Upper lobe of left lung (tissue), 4 donors: ENCODE results near the gene BCL2A1.

Experiments
- EP300 ChIP-seq, 4 donors: sonication (generic); formaldehyde crosslinking; IDR thresholded peaks; one replicate each; pipeline ENCODE4 v1.5.1; 2017; ENCODE audit warnings: antibody characterized with exemption in 4 of 4, control low read depth in 2 of 4
- POLR2AphosphoS5 ChIP-seq, 2 donors: sonication (generic); formaldehyde crosslinking; IDR thresholded peaks; one replicate each; pipeline ENCODE4 v1.5.1; 2017; ENCODE audit warnings: antibody characterized with exemption in 2 of 2
- TF ChIP-seq, protein P1 (sequence below), 6 experiments: fragments of 450-650 bp in 4 of 6; fragments of 200-600 bp in 2 of 6; sonication (generic) in 2 of 6; IDR thresholded peaks; one replicate each; pipeline ENCODE4 v1.5.1; 2016 to 2019; ENCODE audit warnings: antibody characterized with exemption in 6 of 6

DNA sequence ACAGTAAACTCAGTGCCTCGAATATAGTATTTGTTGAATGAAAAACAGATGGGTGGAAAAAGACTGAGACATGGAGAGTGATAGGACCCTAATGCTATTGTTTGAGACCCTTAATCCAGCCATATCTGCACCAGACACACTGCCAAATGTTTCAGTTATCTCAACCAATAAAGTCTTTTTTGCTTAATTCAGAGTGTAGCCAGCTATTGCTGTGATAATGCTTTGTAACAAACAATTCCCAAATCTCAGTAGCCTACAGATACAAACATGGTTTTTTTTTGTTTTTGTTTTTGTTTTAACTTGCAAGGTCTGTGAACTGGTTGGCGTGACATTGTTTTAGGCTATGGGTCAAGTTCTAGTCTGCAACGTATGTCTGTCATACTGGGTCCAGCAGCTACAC is 17.0 kb upstream of the BCL2A1 start:
- TF ChIP-seq, protein P1, sequence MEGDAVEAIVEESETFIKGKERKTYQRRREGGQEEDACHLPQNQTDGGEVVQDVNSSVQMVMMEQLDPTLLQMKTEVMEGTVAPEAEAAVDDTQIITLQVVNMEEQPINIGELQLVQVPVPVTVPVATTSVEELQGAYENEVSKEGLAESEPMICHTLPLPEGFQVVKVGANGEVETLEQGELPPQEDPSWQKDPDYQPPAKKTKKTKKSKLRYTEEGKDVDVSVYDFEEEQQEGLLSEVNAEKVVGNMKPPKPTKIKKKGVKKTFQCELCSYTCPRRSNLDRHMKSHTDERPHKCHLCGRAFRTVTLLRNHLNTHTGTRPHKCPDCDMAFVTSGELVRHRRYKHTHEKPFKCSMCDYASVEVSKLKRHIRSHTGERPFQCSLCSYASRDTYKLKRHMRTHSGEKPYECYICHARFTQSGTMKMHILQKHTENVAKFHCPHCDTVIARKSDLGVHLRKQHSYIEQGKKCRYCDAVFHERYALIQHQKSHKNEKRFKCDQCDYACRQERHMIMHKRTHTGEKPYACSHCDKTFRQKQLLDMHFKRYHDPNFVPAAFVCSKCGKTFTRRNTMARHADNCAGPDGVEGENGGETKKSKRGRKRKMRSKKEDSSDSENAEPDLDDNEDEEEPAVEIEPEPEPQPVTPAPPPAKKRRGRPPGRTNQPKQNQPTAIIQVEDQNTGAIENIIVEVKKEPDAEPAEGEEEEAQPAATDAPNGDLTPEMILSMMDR (IDR thresholded peaks at IDR 0.05): no peak
- TF ChIP-seq POLR2AphosphoS5 (IDR thresholded peaks at IDR 0.05) (no peak), EP300 (IDR thresholded peaks at IDR 0.05) (no peak)
